ENCODE measurements around the gene FAM168A. TPM values are rescaled to one million over a fixed set of nuclear protein-coding genes. Genes with fewer than 3 reads are reported as not detected.

FAM168A gene
- total RNA-seq, 1 donor from 2014 or later, result 21.2 TPM

GRCh38 chr11:73525611-73526010 lies 72.3 kb downstream of the FAM168A start:
- no peak for DNase-seq (ENCODE audit: low spot score)
- H3K27me3 Mint-ChIP-seq (ENCODE audit: unreplicated experiment), result no peaks in the 10 kb centered on the region
- no peak overlapping the region for H3K27ac Mint-ChIP-seq (ENCODE audit: unreplicated experiment)
- no peak for TF ChIP-seq CTCF (IDR thresholded peaks at IDR 0.05; ENCODE audit: unreplicated experiment)
- no peaks in the 10 kb centered on the region for H3K9me3 Mint-ChIP-seq (ENCODE audit: unreplicated experiment)
- H3K36me3 Mint-ChIP-seq (ENCODE audit: low read depth, unreplicated experiment), result no peaks in the 10 kb centered on the region
- no peak overlapping the region for H3K4me3 Mint-ChIP-seq (ENCODE audit: unreplicated experiment)
- peaks cover 20% of the 10 kb centered on the region for H3K4me1 Mint-ChIP-seq (ENCODE audit: unreplicated experiment)

- no peak overlapping the region for H3K4me3 Mint-ChIP-seq (ENCODE audit: unreplicated experiment)
- no peaks in the 10 kb centered on the region for H3K9me3 Mint-ChIP-seq (ENCODE audit: unreplicated experiment)
- peaks cover 22% of the 10 kb centered on the region for H3K4me1 Mint-ChIP-seq (ENCODE audit: unreplicated experiment)
- no peaks in the 10 kb centered on the region for H3K27me3 Mint-ChIP-seq (ENCODE audit: unreplicated experiment)
- H3K36me3 Mint-ChIP-seq (ENCODE audit: low read depth, unreplicated experiment), result no peaks in the 10 kb centered on the region
- no peak for TF ChIP-seq CTCF (IDR thresholded peaks at IDR 0.05; ENCODE audit: unreplicated experiment)
- DNase-seq (ENCODE audit: low spot score), result no peak
- H3K27ac Mint-ChIP-seq (ENCODE audit: unreplicated experiment), result no peak overlapping the region
Measured at GRCh38 chr11:73524774-73525173, 73.1 kb downstream of the FAM168A start.

GRCh38 chr11:73521621-73522020 lies 76.3 kb downstream of the FAM168A start:
- no peaks in the 10 kb centered on the region for H3K36me3 Mint-ChIP-seq (ENCODE audit: low read depth, unreplicated experiment)
- no peaks in the 10 kb centered on the region for H3K9me3 Mint-ChIP-seq (ENCODE audit: unreplicated experiment)
- peaks cover 6% of the 10 kb centered on the region for H3K4me1 Mint-ChIP-seq (ENCODE audit: unreplicated experiment)
- TF ChIP-seq CTCF (IDR thresholded peaks at IDR 0.05; ENCODE audit: unreplicated experiment), result no peak
- no peak for DNase-seq (ENCODE audit: low spot score)
- H3K27me3 Mint-ChIP-seq (ENCODE audit: unreplicated experiment), result no peaks in the 10 kb centered on the region
- H3K4me3 Mint-ChIP-seq (ENCODE audit: unreplicated experiment), result no peak overlapping the region
- H3K27ac Mint-ChIP-seq (ENCODE audit: unreplicated experiment), result no peak overlapping the region

- Mint-ChIP-seq H3K27ac (ENCODE audit: unreplicated experiment) (no peak overlapping the region), H3K4me3 (ENCODE audit: unreplicated experiment) (no peak overlapping the region), H3K9me3 (ENCODE audit: unreplicated experiment) (no peaks in the 10 kb centered on the region), H3K36me3 (ENCODE audit: low read depth, unreplicated experiment) (no peaks in the 10 kb centered on the region), H3K27me3 (ENCODE audit: unreplicated experiment) (no peaks in the 10 kb centered on the region), H3K4me1 (ENCODE audit: unreplicated experiment) (peaks cover 3% of the 10 kb centered on the region)
- TF ChIP-seq CTCF (IDR thresholded peaks at IDR 0.05; ENCODE audit: unreplicated experiment), result no peak
- no peak for DNase-seq (ENCODE audit: low spot score)
Measured at GRCh38 chr11:73520353-73521061, 77.4 kb downstream of the FAM168A start.

GRCh38 chr11:73519266-73519665 lies 78.6 kb downstream of the FAM168A start:
- no peak for TF ChIP-seq CTCF (IDR thresholded peaks at IDR 0.05; ENCODE audit: unreplicated experiment)
- Mint-ChIP-seq H3K27me3 (ENCODE audit: unreplicated experiment) (no peaks in the 10 kb centered on the region), H3K36me3 (ENCODE audit: low read depth, unreplicated experiment) (no peaks in the 10 kb centered on the region), H3K4me1 (ENCODE audit: unreplicated experiment) (peaks cover 3% of the 10 kb centered on the region), H3K9me3 (ENCODE audit: unreplicated experiment) (no peaks in the 10 kb centered on the region), H3K4me3 (ENCODE audit: unreplicated experiment) (no peak overlapping the region), H3K27ac (ENCODE audit: unreplicated experiment) (no peak overlapping the region)
- DNase-seq (ENCODE audit: low spot score), result no peak

All from endothelial cell (in vitro differentiated cells).